ENCODE results near the gene HYAL3. TPM values are rescaled to one million over a fixed set of nuclear protein-coding genes. Genes with fewer than 3 reads are reported as not detected.

HYAL3 gene
- total and polyA plus RNA-seq, 2 of the 13 experiments (the other 11 are each of a cell fraction or from before 2014, with no cell fraction given): 5.5 to 10.4 TPM

DNA sequence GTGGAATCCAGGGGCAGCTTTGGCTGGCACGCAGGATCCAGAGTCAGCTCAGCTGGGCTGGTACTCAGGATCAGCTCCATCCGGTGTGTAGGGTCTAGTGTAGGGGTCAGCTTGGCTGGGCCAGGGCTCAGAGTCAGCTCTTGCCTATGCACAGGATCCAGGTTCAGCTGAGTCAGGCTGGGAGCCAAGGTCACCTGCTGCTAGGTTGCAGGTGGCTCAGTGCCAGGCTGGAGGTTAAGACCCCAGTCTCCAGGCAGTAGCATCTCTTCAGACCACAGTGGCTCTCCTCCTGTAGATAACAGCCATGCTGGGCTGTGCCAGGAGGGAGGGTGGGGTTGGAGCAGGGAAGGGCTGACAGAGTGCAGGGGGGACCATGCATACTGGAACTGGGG is 1.8 kb downstream of the HYAL3 start:
- FAIRE-seq (no peak), DNase-seq (ENCODE audit: low spot score) (no peak), ATAC-seq (no peak)
- Histone ChIP-seq H2AFZ (ENCODE audit: low read length) (no peak overlapping the region), H3K36me3 (replicated peaks in 1 of 2; ENCODE audit: control insufficient read depth in 1 of 2, insufficient read depth in 2 of 2, low read length in 2 of 2) (peaks cover 1 to 3% of the 10 kb centered on the region in 2 experiments; a peak in 2 of 5 replicates), H3K4me2 (ENCODE audit: low read depth, low read length) (peak overlapping the region; percentile 87; the same call in 1 of the 2 replicates), H3K79me2 (ENCODE audit: insufficient read depth, low read length) (peaks cover 27% of the 10 kb centered on the region), H4K20me1 (ENCODE audit: insufficient read depth, low read length) (peaks cover 6% of the 10 kb centered on the region), H3K27me3 (ENCODE audit: control insufficient read depth in 1 of 2, insufficient read depth in 2 of 2, low read length in 2 of 2) (no peaks in the 10 kb centered on the region; a peak in 1 of 5 replicates), H3K4me3 (replicated peaks in 1 of 3; ENCODE audit: insufficient read depth in 1 of 3, low read depth in 2 of 3, low read length in 3 of 3) (no peak overlapping the region), H3K27ac (ENCODE audit: extremely low read length, insufficient read depth, low read length) (peak overlapping the region; percentile 10), H3K4me1 (ENCODE audit: insufficient read depth, low read length) (peaks cover 60% of the 10 kb centered on the region), H3K9me3 (ENCODE audit: low read length) (no peaks in the 10 kb centered on the region), H3K9ac (ENCODE audit: insufficient read depth, low read depth, low read length) (no peak overlapping the region)
- CTCF ChIA-PET (ENCODE audit: low intra/inter-chr PET ratio, low total read pairs): no interaction called here
- BruUV-seq (replicated peaks): no TSS peak
- in situ Hi-C loops (cut with HindIII; ENCODE audit: extremely low pct_ligation_motif_present, low pct_unique_long_range_greater_than_20kb) (no loop called here), intact Hi-C loops (cut with micrococcal nuclease; ENCODE audit: unreplicated experiment) (no loop called here)
- TF ChIP-seq NR2F6 (IDR thresholded peaks at IDR 0.05) (no peak), NR2F6 (CRISPR knock-in tag; IDR thresholded peaks at IDR 0.05) (0 out of 2 replicates have a peak, but pooled peaks have one; percentile 29), MAFG (CRISPR knock-in tag; IDR thresholded peaks at IDR 0.05) (0 out of 2 replicates have a peak, but pooled peaks have one; percentile 10), ZSCAN12 (CRISPR knock-in tag; IDR thresholded peaks at IDR 0.05) (no peak), MAFF (IDR thresholded peaks at IDR 0.05; ENCODE audit: low read depth, low read length) (peak; percentile 6; the same call in 1 of the 2 replicates), HOXA7 (CRISPR knock-in tag; IDR thresholded peaks at IDR 0.05) (no peak), TBX2 (CRISPR knock-in tag; IDR thresholded peaks at IDR 0.05; ENCODE audit: borderline replicate concordance) (0 out of 2 replicates have a peak, but pooled peaks have one; percentile 21)
- TF ChIP-seq, protein P1, sequence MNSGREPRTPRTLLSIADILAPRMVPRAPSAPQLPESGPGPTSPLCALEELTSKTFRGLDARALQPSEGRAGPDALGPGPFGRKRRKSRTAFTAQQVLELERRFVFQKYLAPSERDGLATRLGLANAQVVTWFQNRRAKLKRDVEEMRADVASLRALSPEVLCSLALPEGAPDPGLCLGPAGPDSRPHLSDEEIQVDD (CRISPR knock-in tag; IDR thresholded peaks at IDR 0.05; ENCODE audit: borderline replicate concordance): no peak
- WGBS (ENCODE audit: low lambda C conversion rate): no CpG with 5 or more reads among the region's 2 CpGs
- POLR2A ChIA-PET: interaction anchor here (0.9 to 7.9 kb wide), 5 partner anchors 10 to 102 kb away, joined by 3 to 222 read pairs (median 5); partner anchors contain the start of gene HYAL2
